ENCODE results near the gene ID2. TPM values are rescaled to one million over a fixed set of nuclear protein-coding genes. Genes with fewer than 3 reads are reported as not detected.

Gene ID2
- total RNA-seq, 1 donor from 2014 or later = 9.4 TPM

- no peak overlapping the region for H3K27ac Mint-ChIP-seq (ENCODE audit: unreplicated experiment)
- H3K27me3 Mint-ChIP-seq (ENCODE audit: unreplicated experiment) = no peaks in the 10 kb centered on the region
- no peak for DNase-seq (ENCODE audit: low spot score)
- no peak for TF ChIP-seq CTCF (IDR thresholded peaks at IDR 0.05; ENCODE audit: unreplicated experiment)
- no peaks in the 10 kb centered on the region for H3K36me3 Mint-ChIP-seq (ENCODE audit: low read depth, unreplicated experiment)
- peaks cover 6% of the 10 kb centered on the region for H3K9me3 Mint-ChIP-seq (ENCODE audit: unreplicated experiment)
- no peak overlapping the region for H3K4me3 Mint-ChIP-seq (ENCODE audit: unreplicated experiment)
- peaks cover 8% of the 10 kb centered on the region for H3K4me1 Mint-ChIP-seq (ENCODE audit: unreplicated experiment)
Measured at GRCh38 chr2:8704906-8705305, 23.1 kb downstream of the ID2 start.

GRCh38 chr2:8709611-8710010 lies 27.8 kb downstream of the ID2 start:
- DNase-seq (ENCODE audit: low spot score) = no peak
- no peak overlapping the region for H3K27ac Mint-ChIP-seq (ENCODE audit: unreplicated experiment)
- no peak overlapping the region for H3K4me3 Mint-ChIP-seq (ENCODE audit: unreplicated experiment)
- H3K27me3 Mint-ChIP-seq (ENCODE audit: unreplicated experiment) = no peaks in the 10 kb centered on the region
- TF ChIP-seq CTCF (IDR thresholded peaks at IDR 0.05; ENCODE audit: unreplicated experiment) = no peak
- peaks cover 18% of the 10 kb centered on the region for H3K4me1 Mint-ChIP-seq (ENCODE audit: unreplicated experiment)
- H3K36me3 Mint-ChIP-seq (ENCODE audit: low read depth, unreplicated experiment) = peaks cover 2% of the 10 kb centered on the region
- peaks cover 6% of the 10 kb centered on the region for H3K9me3 Mint-ChIP-seq (ENCODE audit: unreplicated experiment)

- no peak for TF ChIP-seq CTCF (IDR thresholded peaks at IDR 0.05; ENCODE audit: unreplicated experiment)
- no peak for DNase-seq (ENCODE audit: low spot score)
- H3K27me3 Mint-ChIP-seq (ENCODE audit: unreplicated experiment) = no peaks in the 10 kb centered on the region
- no peak overlapping the region for H3K27ac Mint-ChIP-seq (ENCODE audit: unreplicated experiment)
- peaks cover 21% of the 10 kb centered on the region for H3K4me1 Mint-ChIP-seq (ENCODE audit: unreplicated experiment)
- peaks cover 6% of the 10 kb centered on the region for H3K9me3 Mint-ChIP-seq (ENCODE audit: unreplicated experiment)
- peaks cover 3% of the 10 kb centered on the region for H3K36me3 Mint-ChIP-seq (ENCODE audit: low read depth, unreplicated experiment)
- H3K4me3 Mint-ChIP-seq (ENCODE audit: unreplicated experiment) = no peak overlapping the region
Measured at GRCh38 chr2:8710951-8711350, 29.1 kb downstream of the ID2 start.

GRCh38 chr2:8714283-8714682 lies 32.4 kb downstream of the ID2 start:
- H3K9me3 Mint-ChIP-seq (ENCODE audit: unreplicated experiment) = no peaks in the 10 kb centered on the region
- peaks cover 21% of the 10 kb centered on the region for H3K4me1 Mint-ChIP-seq (ENCODE audit: unreplicated experiment)
- H3K36me3 Mint-ChIP-seq (ENCODE audit: low read depth, unreplicated experiment) = peaks cover 3% of the 10 kb centered on the region
- DNase-seq (ENCODE audit: low spot score) = no peak
- no peaks in the 10 kb centered on the region for H3K27me3 Mint-ChIP-seq (ENCODE audit: unreplicated experiment)
- H3K27ac Mint-ChIP-seq (ENCODE audit: unreplicated experiment) = no peak overlapping the region
- TF ChIP-seq CTCF (IDR thresholded peaks at IDR 0.05; ENCODE audit: unreplicated experiment) = no peak
- no peak overlapping the region for H3K4me3 Mint-ChIP-seq (ENCODE audit: unreplicated experiment)

GRCh38 chr2:8714971-8715370 lies 33.1 kb downstream of the ID2 start:
- no peak for DNase-seq (ENCODE audit: low spot score)
- H3K4me3 Mint-ChIP-seq (ENCODE audit: unreplicated experiment) = no peak overlapping the region
- H3K27ac Mint-ChIP-seq (ENCODE audit: unreplicated experiment) = no peak overlapping the region
- no peaks in the 10 kb centered on the region for H3K27me3 Mint-ChIP-seq (ENCODE audit: unreplicated experiment)
- no peak for TF ChIP-seq CTCF (IDR thresholded peaks at IDR 0.05; ENCODE audit: unreplicated experiment)
- H3K9me3 Mint-ChIP-seq (ENCODE audit: unreplicated experiment) = no peaks in the 10 kb centered on the region
- H3K36me3 Mint-ChIP-seq (ENCODE audit: low read depth, unreplicated experiment) = peaks cover 3% of the 10 kb centered on the region
- peaks cover 21% of the 10 kb centered on the region for H3K4me1 Mint-ChIP-seq (ENCODE audit: unreplicated experiment)

All from endothelial cell (in vitro differentiated cells).